Neuron (in vitro differentiated cells): ENCODE measurements around the gene HAL.

ENCODE experiments used
- H2AFZ ChIP-seq: one replicate; pipeline ENCODE4 v1.6.1; 2013; ENCODE audit warnings: low read depth, mild to moderate bottlenecking, inconsistent platforms, low read length, moderate library complexity
- H3K27me3 ChIP-seq: one replicate; pipeline ENCODE4 v1.6.1; 2013; ENCODE audit warnings: low read length; ENCODE audit not compliant: insufficient read depth
- H3K36me3 ChIP-seq: one replicate; pipeline ENCODE4 v1.6.1; 2013; ENCODE audit warnings: low read length; ENCODE audit not compliant: insufficient read depth
- H3K4me1 ChIP-seq: one replicate; pipeline ENCODE4 v1.6.1; 2013; ENCODE audit warnings: low read length; ENCODE audit not compliant: insufficient read depth
- H3K4me3 ChIP-seq: 2 replicates; pipeline ENCODE4 v1.5.1; 2013; ENCODE audit warnings: mild to moderate bottlenecking, low read length, moderate library complexity
- H3K9me3 ChIP-seq: one replicate; pipeline ENCODE4 v1.6.1; 2013; ENCODE audit warnings: low read length

Gene HAL

GRCh38 chr12:95997276-95997675, 1.1 kb upstream of the HAL start:
- Histone ChIP-seq H3K27me3 (no peaks in the 10 kb centered on the region), H3K4me1 (no peaks in the 10 kb centered on the region), H3K4me3 (no peak overlapping the region), H3K36me3 (peaks cover 3% of the 10 kb centered on the region), H3K9me3 (no peaks in the 10 kb centered on the region), H2AFZ (no peak overlapping the region)

GRCh38 chr12:95995238-95996031, 709 bp downstream of the HAL start:
- H3K4me3 ChIP-seq: no peak overlapping the region
- no peaks in the 10 kb centered on the region for H3K4me1 ChIP-seq
- no peaks in the 10 kb centered on the region for H3K27me3 ChIP-seq
- no peaks in the 10 kb centered on the region for H3K36me3 ChIP-seq
- no peak overlapping the region for H2AFZ ChIP-seq
- no peaks in the 10 kb centered on the region for H3K9me3 ChIP-seq

- Histone ChIP-seq H3K27me3 (no peaks in the 10 kb centered on the region), H3K9me3 (no peaks in the 10 kb centered on the region), H3K4me1 (no peaks in the 10 kb centered on the region), H3K36me3 (no peaks in the 10 kb centered on the region), H2AFZ (no peak overlapping the region), H3K4me3 (no peak overlapping the region)
Observed at GRCh38 chr12:95994476-95994875, 1.7 kb downstream of the HAL start.

- Histone ChIP-seq H3K4me3 (no peak overlapping the region), H3K36me3 (no peaks in the 10 kb centered on the region), H3K4me1 (no peaks in the 10 kb centered on the region), H3K27me3 (no peaks in the 10 kb centered on the region), H3K9me3 (no peaks in the 10 kb centered on the region), H2AFZ (no peak overlapping the region)
Observed at GRCh38 chr12:95993907-95994306, 2.2 kb downstream of the HAL start.

- Histone ChIP-seq H3K4me1 (peaks cover 5% of the 10 kb centered on the region), H3K36me3 (no peaks in the 10 kb centered on the region), H3K27me3 (no peaks in the 10 kb centered on the region), H2AFZ (no peak overlapping the region), H3K9me3 (no peaks in the 10 kb centered on the region), H3K4me3 (no peak overlapping the region)
Observed at GRCh38 chr12:95990136-95990535, 6.0 kb downstream of the HAL start.

GRCh38 chr12:95989504-95990123, 6.5 kb downstream of the HAL start:
- H2AFZ ChIP-seq: no peak overlapping the region
- H3K4me1 ChIP-seq: peaks cover 5% of the 10 kb centered on the region
- H3K36me3 ChIP-seq: no peaks in the 10 kb centered on the region
- no peaks in the 10 kb centered on the region for H3K27me3 ChIP-seq
- H3K4me3 ChIP-seq: no peak overlapping the region
- H3K9me3 ChIP-seq: no peaks in the 10 kb centered on the region

- Histone ChIP-seq H3K4me3 (no peak overlapping the region), H3K27me3 (no peaks in the 10 kb centered on the region), H3K36me3 (no peaks in the 10 kb centered on the region), H2AFZ (no peak overlapping the region), H3K9me3 (no peaks in the 10 kb centered on the region), H3K4me1 (peaks cover 5% of the 10 kb centered on the region)
Observed at GRCh38 chr12:95988506-95989275, 7.5 kb downstream of the HAL start.

- Histone ChIP-seq H3K4me3 (no peak overlapping the region), H3K36me3 (no peaks in the 10 kb centered on the region), H3K9me3 (no peaks in the 10 kb centered on the region), H3K4me1 (peaks cover 5% of the 10 kb centered on the region), H3K27me3 (no peaks in the 10 kb centered on the region), H2AFZ (no peak overlapping the region)
Observed at GRCh38 chr12:95986635-95987570, 9.2 kb downstream of the HAL start.

GRCh38 chr12:95984682-95985081, 11.5 kb downstream of the HAL start:
- Histone ChIP-seq H3K4me3 (no peak overlapping the region), H2AFZ (no peak overlapping the region), H3K27me3 (no peaks in the 10 kb centered on the region), H3K4me1 (peaks cover 5% of the 10 kb centered on the region), H3K36me3 (no peaks in the 10 kb centered on the region), H3K9me3 (no peaks in the 10 kb centered on the region)

GRCh38 chr12:95982602-95983001, 13.5 kb downstream of the HAL start:
- H3K27me3 ChIP-seq: peaks cover 5% of the 10 kb centered on the region
- H3K9me3 ChIP-seq: no peaks in the 10 kb centered on the region
- H3K36me3 ChIP-seq: no peaks in the 10 kb centered on the region
- no peak overlapping the region for H2AFZ ChIP-seq
- H3K4me1 ChIP-seq: peaks cover 5% of the 10 kb centered on the region
- H3K4me3 ChIP-seq: no peak overlapping the region

GRCh38 chr12:95980437-95980836, 15.7 kb downstream of the HAL start:
- Histone ChIP-seq H3K36me3 (no peaks in the 10 kb centered on the region), H3K9me3 (no peaks in the 10 kb centered on the region), H3K4me3 (no peak overlapping the region), H3K27me3 (peaks cover 5% of the 10 kb centered on the region), H3K4me1 (no peaks in the 10 kb centered on the region), H2AFZ (no peak overlapping the region)

GRCh38 chr12:95978774-95979173, 17.4 kb downstream of the HAL start:
- Histone ChIP-seq H3K36me3 (no peaks in the 10 kb centered on the region), H2AFZ (no peak overlapping the region), H3K27me3 (peaks cover 5% of the 10 kb centered on the region), H3K9me3 (no peaks in the 10 kb centered on the region), H3K4me3 (no peak overlapping the region), H3K4me1 (no peaks in the 10 kb centered on the region)
